IMR-90 (cell line): Measurements from ENCODE around the gene SLIT3. TPM values are rescaled to one million over a fixed set of nuclear protein-coding genes. Genes with fewer than 3 reads are reported as not detected.

Experiments used
- ATAC-seq: fragments of 200-7000 bp; cut with Tn5 transposase; 2 replicates; pipeline ENCODE4 v1.9.1; 2020; ENCODE audit warnings: low read depth, mild to moderate bottlenecking, moderate library complexity
- BruUV-seq: library from RNA; stranded (reverse); fragments of 400-500 nt; replicated peaks from 2 replicates; lab custom pipeline; 2021; lab: Mats Ljungman, UMichigan
- CTCF ChIA-PET: fragments of 300-600 bp; formaldehyde crosslinking; extraction: SDS; loops from one replicate; lab custom pipeline; 2021; ENCODE audit warnings: antibody characterized with exemption; lab: Yijun Ruan, JAX
- POLR2A ChIA-PET: fragments of 300-600 bp; sonication (Branson Sonifier 250); formaldehyde crosslinking; loops from one replicate; lab custom pipeline; 2022; ENCODE audit warnings: antibody characterized with exemption; ENCODE audit not compliant: unreplicated experiment; lab: Charles Lee
- DNase-seq: peaks from one replicate; pipeline ENCODE4 v3.0.0; 2013
- H2AFZ ChIP-seq: replicated peaks from 2 replicates; pipeline ENCODE3; 2013; ENCODE audit warnings: low read length, mild to moderate bottlenecking; ENCODE audit not compliant: poor library complexity
- H2AK5ac ChIP-seq: 2 replicates; pipeline ENCODE4 v1.6.1; 2013; ENCODE audit warnings: low read depth, low read length, inconsistent platforms
- H2AK9ac ChIP-seq: replicated peaks from 2 replicates; pipeline ENCODE3; 2013; ENCODE audit warnings: mild to moderate bottlenecking, low read depth, low read length, moderate library complexity; ENCODE audit not compliant: poor library complexity
- H2BK120ac ChIP-seq: 2 replicates; pipeline ENCODE4 v1.6.1; 2013; ENCODE audit warnings: low read depth, low read length, inconsistent platforms
- H2BK15ac ChIP-seq: 3 replicates; pipeline ENCODE4 v1.6.1; 2013; ENCODE audit warnings: low read depth, low read length, inconsistent platforms
- H2BK20ac ChIP-seq: 2 replicates; pipeline ENCODE4 v1.6.1; 2013; ENCODE audit warnings: low read depth, mild to moderate bottlenecking, inconsistent platforms, low read length, moderate library complexity
- H2BK5ac ChIP-seq: 2 replicates; pipeline ENCODE4 v1.6.1; 2013; ENCODE audit warnings: mild to moderate bottlenecking, low read depth, low read length, inconsistent platforms; ENCODE audit not compliant: poor library complexity, severe bottlenecking
- H3K14ac ChIP-seq: replicated peaks from 2 replicates; pipeline ENCODE4 v1.6.1; 2013; ENCODE audit warnings: low read depth, low read length, inconsistent platforms
- H3K18ac ChIP-seq: 2 replicates; pipeline ENCODE4 v1.6.1; 2013; ENCODE audit warnings: low read depth, low read length, control low read depth
- H3K23ac ChIP-seq: 2 replicates; pipeline ENCODE4 v1.6.1; 2013; ENCODE audit warnings: low read depth, low read length, inconsistent platforms
- H3K27ac ChIP-seq: 2 replicates; pipeline ENCODE4 v1.5.1; 2013; ENCODE audit warnings: mild to moderate bottlenecking, control low read depth, low read length; ENCODE audit not compliant: insufficient read depth
- H3K27me3 ChIP-seq: 2 replicates; pipeline ENCODE4 v1.6.1; 2013; ENCODE audit warnings: low read length; ENCODE audit not compliant: control insufficient read depth, insufficient read depth
- H3K36me3 ChIP-seq: 2 replicates; pipeline ENCODE4 v1.6.1; 2013; ENCODE audit warnings: low read length, mixed read lengths; ENCODE audit not compliant: control insufficient read depth, insufficient read depth
- H3K4ac ChIP-seq: 2 replicates; pipeline ENCODE4 v1.6.1; 2013; ENCODE audit warnings: low read depth, low read length, inconsistent platforms
- H3K4me1 ChIP-seq: 2 replicates; pipeline ENCODE4 v1.6.1; 2013; ENCODE audit warnings: low read length, mixed read lengths; ENCODE audit not compliant: control insufficient read depth, insufficient read depth
- H3K4me2 ChIP-seq: 2 replicates; pipeline ENCODE4 v1.6.1; 2013; ENCODE audit warnings: low read depth, mild to moderate bottlenecking, control low read depth, low read length, moderate library complexity
- H3K4me3 ChIP-seq: 2 replicates; pipeline ENCODE4 v1.5.1; 2013; ENCODE audit warnings: low read depth, mild to moderate bottlenecking, control low read depth, low read length, moderate library complexity; ENCODE audit not compliant: insufficient read depth
- H3K56ac ChIP-seq: 2 replicates; pipeline ENCODE4 v1.6.1; 2013; ENCODE audit warnings: low read length, inconsistent platforms; ENCODE audit not compliant: insufficient read depth; ENCODE audit errors: extremely low read depth
- H3K79me1 ChIP-seq, 2 experiments: 2 replicates each; pipeline ENCODE4 v1.6.1; 2013; ENCODE audit warnings: low read length in 2 of 2, inconsistent platforms in 1 of 2, low read depth in 1 of 2
- H3K9ac ChIP-seq: 2 replicates; pipeline ENCODE4 v1.6.1; 2013; ENCODE audit warnings: low read depth, low read length, control low read depth
- H3K9me1 ChIP-seq: 2 replicates; pipeline ENCODE4 v1.6.1; 2013; ENCODE audit warnings: low read length, inconsistent platforms; ENCODE audit not compliant: insufficient read depth
- H3K9me3 ChIP-seq: 2 replicates; pipeline ENCODE4 v1.6.1; 2013; ENCODE audit warnings: low read length; ENCODE audit not compliant: control insufficient read depth, insufficient read depth
- H4K20me1 ChIP-seq: 2 replicates; pipeline ENCODE4 v1.6.1; 2013; ENCODE audit warnings: low read length, inconsistent platforms; ENCODE audit not compliant: insufficient read depth
- H4K5ac ChIP-seq: 2 replicates; pipeline ENCODE4 v1.6.1; 2013; ENCODE audit warnings: mild to moderate bottlenecking, low read depth, low read length, control low read depth
- H4K8ac ChIP-seq, 2 experiments: 2 replicates each; pipeline ENCODE4 v1.6.1; 2013; ENCODE audit warnings: low read depth in 2 of 2, low read length in 2 of 2, control low read depth in 1 of 2, inconsistent platforms in 1 of 2
- H4K91ac ChIP-seq: 2 replicates; pipeline ENCODE4 v1.6.1; 2013; ENCODE audit warnings: low read depth, low read length, inconsistent platforms; ENCODE audit not compliant: insufficient read depth
- CEBPB ChIP-seq: IDR thresholded peaks from 2 replicates; pipeline ENCODE4 v1.6.1; 2012; ENCODE audit warnings: low read depth, low read length, improper control_type of control experiment
- CHD1 ChIP-seq: IDR thresholded peaks from 2 replicates; pipeline ENCODE4 v1.6.1; 2012; ENCODE audit warnings: low read depth, low read length, improper control_type of control experiment
- FOS ChIP-seq: fragments of 150-350 bp; IDR thresholded peaks from 2 replicates; pipeline ENCODE4 v1.6.1; 2016; ENCODE audit warnings: low read depth, low read length
- MAFK ChIP-seq: IDR thresholded peaks from 2 replicates; pipeline ENCODE4 v1.6.1; 2012; ENCODE audit warnings: low read depth, low read length, improper control_type of control experiment
- MAZ ChIP-seq: IDR thresholded peaks from 2 replicates; pipeline ENCODE4 v1.6.1; 2012; ENCODE audit warnings: low read depth, mild to moderate bottlenecking, low read length, improper control_type of control experiment, moderate library complexity, borderline replicate concordance
- MXI1 ChIP-seq: IDR thresholded peaks from 2 replicates; pipeline ENCODE4 v1.6.1; 2012; ENCODE audit warnings: low read depth, mild to moderate bottlenecking, low read length, moderate library complexity, borderline replicate concordance
- NFE2L2 ChIP-seq: fragments of 150-350 bp; IDR thresholded peaks from 2 replicates; pipeline ENCODE4 v1.6.1; 2016; ENCODE audit warnings: low read depth, mild to moderate bottlenecking, low read length
- RAD21 ChIP-seq: IDR thresholded peaks from 2 replicates; pipeline ENCODE4 v1.6.1; 2012; ENCODE audit warnings: low read length, improper control_type of control experiment
- RFX5 ChIP-seq: IDR thresholded peaks from 2 replicates; pipeline ENCODE4 v1.8.0; 2012; ENCODE audit warnings: low read depth, mild to moderate bottlenecking, low read length, moderate library complexity
- SMC3 ChIP-seq: fragments of 150-350 bp; IDR thresholded peaks from 2 replicates; pipeline ENCODE4 v1.6.1; 2016; ENCODE audit warnings: low read depth, mild to moderate bottlenecking, antibody characterized with exemption, low read length, moderate library complexity
- WGBS, 2 experiments: methylation state at CpG; one replicate each; pipeline versions ENCODE4 v1.1.5 to v1.1.7; 2013; ENCODE audit warnings: missing lambda C conversion rate in 2 of 2; ENCODE audit not compliant: insufficient read length in 1 of 2; ENCODE audit errors: extremely low coverage in 2 of 2; 5-methylcytosine and 5-hydroxymethylcytosine counted together
- dilution Hi-C: fragments of 300-500 bp; cut with HindIII; formaldehyde crosslinking; loops from one replicate; pipeline ENCODE4 v1.14.3; 2018; ENCODE audit warnings: low sequenced_read_pairs; ENCODE audit not compliant: unreplicated experiment
- in situ Hi-C: fragments of 300-500 bp; cut with MboI; formaldehyde crosslinking; loops from 3 replicates; pipeline ENCODE4 v1.14.3; 2019; ENCODE audit warnings: low sequenced_read_pairs, inconsistent platforms, mixed read lengths
- intact Hi-C: fragments of 100-400 bp; cut with micrococcal nuclease; formaldehyde crosslinking; loops from 2 replicates; pipeline ENCODE4 v1.10.0; 2022
- polyA plus RNA-seq, 3 experiments: library from polyadenylated mRNA; depleted of rRNA; stranded (reverse); fragments of >200 nt; gene quantifications; 2 replicates each; pipeline ENCODE4 v1.2.3, GENCODE V29; 2012; ENCODE audit warnings: low replicate concordance in 1 of 3
- total RNA-seq: library from RNA; depleted of rRNA; stranded (reverse); fragments of >200 nt; gene quantifications from 2 replicates; pipeline ENCODE4 v1.2.3, GENCODE V29; 2012

SLIT3 gene
- total and polyA plus RNA-seq, 2 of the 4 experiments (the other 2 are of a cell fraction): 0.18 to 0.50 TPM

DNA sequence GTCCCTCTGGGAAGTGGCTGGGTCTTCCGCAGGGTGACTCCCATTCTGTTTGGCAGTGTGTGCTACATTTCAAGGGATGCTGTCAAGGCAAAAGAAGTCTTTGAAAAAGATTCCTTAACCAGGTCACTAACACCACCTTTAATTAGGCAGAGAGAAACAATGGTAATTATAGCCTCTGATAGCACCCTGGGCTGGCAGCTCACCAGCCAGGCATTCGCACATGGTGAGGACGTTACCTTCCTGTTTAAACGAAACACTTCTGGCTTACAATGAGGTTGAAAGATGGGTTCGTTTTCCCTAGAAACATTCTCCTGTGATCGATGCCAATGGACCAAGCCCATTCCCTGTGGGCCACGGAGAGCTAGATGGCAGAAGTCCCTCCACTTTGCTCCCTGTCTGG lies 491.7 kb downstream of the SLIT3 start:
- intact Hi-C loops: no loop called here
- Histone ChIP-seq H2AK5ac (no peak overlapping the region), H2BK15ac (no peak overlapping the region), H3K4ac (no peak overlapping the region), H3K27me3 (no peaks in the 10 kb centered on the region), H2BK20ac (no peak overlapping the region), H3K27ac (no peak overlapping the region), H4K5ac (no peak overlapping the region), H3K18ac (no peak overlapping the region), H3K9me3 (no peaks in the 10 kb centered on the region), H2AK9ac (no peak overlapping the region), H4K8ac (no peak overlapping the region), H3K14ac (no peak overlapping the region), H2BK5ac (no peak overlapping the region), H3K4me1 (no peaks in the 10 kb centered on the region), H2AFZ (no peak overlapping the region), H3K56ac (no peak overlapping the region), H4K91ac (no peak overlapping the region), H3K4me2 (no peak overlapping the region), H3K9me1 (no peaks in the 10 kb centered on the region), H3K9ac (no peak overlapping the region), H2BK120ac (no peak overlapping the region), H3K4me3 (no peak overlapping the region), H3K36me3 (no peaks in the 10 kb centered on the region), H3K79me1 (no peaks in the 10 kb centered on the region), H4K20me1 (no peaks in the 10 kb centered on the region), H3K23ac (no peak overlapping the region)
- CTCF ChIA-PET: no interaction called here
- no CpG with 5 or more reads among the region's 7 CpGs for WGBS, 2 experiments
- TF ChIP-seq MXI1 (no peak), CHD1 (no peak), NFE2L2 (no peak), RAD21 (no peak), MAZ (no peak), SMC3 (no peak), MAFK (no peak), CEBPB (no peak), FOS (no peak), RFX5 (no peak)
- BruUV-seq: no TSS peak
- dilution Hi-C loops: no loop called here
- in situ Hi-C loops: loop anchor here (25.0 kb wide), 1 partner anchor 547 kb away; no protein-coding TSS in a partner anchor
- no peak for DNase-seq
- POLR2A ChIA-PET: no interaction called here
- ATAC-seq: no peak
